ENCODE results near the gene PROM1.

PROM1 gene

DNA sequence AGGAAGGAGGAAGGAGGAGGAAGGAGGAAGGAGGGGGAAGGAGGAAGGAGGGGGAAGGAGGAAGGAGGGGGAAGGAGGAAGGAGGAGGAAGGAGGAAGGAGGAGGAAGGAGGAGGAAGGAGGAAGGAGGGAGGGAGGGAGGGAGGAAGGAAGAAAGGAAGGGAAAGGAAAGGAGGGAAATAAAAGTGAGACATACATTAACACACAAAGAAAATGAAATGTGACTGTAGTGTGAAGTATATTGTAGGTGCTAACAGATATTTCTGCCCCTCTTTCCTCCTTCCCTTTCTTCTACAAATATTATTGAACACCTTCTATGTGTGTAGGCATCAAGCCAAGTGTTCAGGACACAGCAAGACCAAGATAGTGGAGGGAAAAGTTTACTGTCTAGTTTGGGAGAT, 26.4 kb upstream of the PROM1 start:
- no peak for DNase-seq (ENCODE audit: low read depth, low spot score)
- no peak overlapping the region for H3K27ac ChIP-seq

DNA sequence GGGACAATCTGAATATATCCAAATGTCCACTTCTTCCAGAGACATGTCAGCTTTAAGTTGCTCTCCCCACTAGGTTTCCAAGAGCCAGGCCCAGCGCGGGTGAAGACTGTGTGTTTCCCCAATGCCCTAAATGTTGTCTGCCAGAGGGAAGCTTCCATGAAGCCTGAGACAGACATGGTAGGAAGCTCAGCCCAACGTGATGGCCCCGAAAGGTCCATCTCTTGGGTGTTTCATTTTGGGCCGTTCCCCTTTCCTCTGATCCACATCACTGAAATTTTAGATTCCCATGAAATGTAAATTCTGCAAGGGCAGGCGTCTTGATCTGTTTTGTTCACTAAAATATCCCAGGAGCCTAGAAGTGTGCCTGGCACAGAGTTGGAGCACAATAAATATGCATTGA, 25.4 kb upstream of the PROM1 start:
- no peak for DNase-seq (ENCODE audit: low read depth, low spot score)
- H3K27ac ChIP-seq: no peak overlapping the region

DNA sequence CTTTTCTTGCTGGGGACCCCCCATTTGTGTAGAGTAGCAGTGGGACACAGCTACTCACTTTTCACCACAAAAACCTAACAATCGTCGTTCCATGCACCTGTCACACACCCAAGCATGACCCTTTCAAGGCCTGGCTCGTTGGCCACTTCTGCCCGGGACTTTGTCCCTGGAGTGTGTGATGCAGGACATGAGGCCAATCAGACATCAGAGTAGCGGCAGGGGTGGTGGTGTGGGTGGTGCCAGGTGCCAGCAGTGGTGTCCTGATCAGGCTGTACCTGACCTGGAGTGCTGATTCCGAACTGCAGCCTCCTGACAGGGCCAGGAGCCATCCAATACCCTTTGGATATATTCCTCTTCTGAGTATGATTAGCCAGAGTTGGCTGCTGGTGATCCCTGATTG, 23.1 kb upstream of the PROM1 start:
- H3K27ac ChIP-seq: no peak overlapping the region
- no peak for DNase-seq (ENCODE audit: low read depth, low spot score)

DNA sequence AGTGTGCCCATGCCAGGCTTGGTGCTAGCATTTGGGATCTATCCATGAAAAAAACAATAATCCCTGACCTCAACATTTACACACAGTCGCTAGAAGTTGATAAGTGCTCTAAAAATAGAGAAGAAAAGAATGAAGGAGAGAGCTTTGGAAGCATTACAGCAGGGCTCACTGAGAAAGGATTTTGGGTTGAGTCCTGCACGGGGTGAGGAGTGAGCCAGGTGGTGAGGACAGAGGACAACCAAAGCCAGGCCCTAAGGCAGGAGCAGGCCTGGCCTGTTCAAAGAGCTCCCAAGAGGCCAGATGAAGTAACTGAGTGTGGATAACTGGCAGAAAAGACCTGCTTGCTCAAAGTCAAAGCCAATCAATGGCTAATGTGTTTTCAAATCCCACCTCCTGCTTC, 20.7 kb upstream of the PROM1 start:
- no peak overlapping the region for H3K27ac ChIP-seq
- no peak for DNase-seq (ENCODE audit: low read depth, low spot score)

DNA sequence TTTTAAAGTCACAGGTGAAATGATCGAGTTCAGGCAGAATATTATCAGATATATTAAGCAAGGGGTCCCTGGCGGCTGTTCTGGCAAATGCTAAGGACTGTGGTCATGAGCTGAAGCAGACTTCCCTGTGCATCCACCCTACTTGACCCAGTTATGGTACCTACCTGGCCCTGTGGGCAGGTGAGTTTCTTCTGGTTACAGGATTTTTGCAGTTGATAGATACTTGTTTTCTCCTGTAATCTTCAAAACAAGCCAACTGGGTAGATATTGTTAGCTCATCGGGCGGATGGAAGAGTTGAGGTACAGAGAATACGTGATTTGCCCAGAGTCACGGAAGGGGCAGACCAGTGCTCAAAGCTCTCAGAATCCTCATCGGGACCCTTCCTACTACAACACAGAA, 18.5 kb upstream of the PROM1 start:
- no peak overlapping the region for H3K27ac ChIP-seq
- no peak for DNase-seq (ENCODE audit: low read depth, low spot score)

DNA sequence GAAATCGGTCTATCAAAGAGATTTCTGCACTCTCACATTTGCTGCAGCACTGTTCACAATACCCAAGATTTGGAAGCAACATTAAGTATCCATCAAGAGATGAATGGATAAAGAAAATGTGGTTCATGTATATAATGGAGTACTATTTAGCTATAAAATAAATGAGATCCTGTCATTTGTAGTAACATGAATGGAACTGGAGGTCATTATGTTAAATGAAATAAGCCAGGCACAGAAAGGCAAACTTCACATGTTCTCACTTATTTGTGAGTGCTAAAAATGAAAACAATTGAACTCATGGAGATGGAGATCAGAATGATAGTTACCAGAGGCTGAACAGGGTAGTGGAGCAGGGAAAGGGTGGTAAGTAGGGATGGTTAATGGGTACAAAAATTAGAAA, 17.0 kb upstream of the PROM1 start:
- no peak for DNase-seq (ENCODE audit: low read depth, low spot score)
- no peak overlapping the region for H3K27ac ChIP-seq

DNA sequence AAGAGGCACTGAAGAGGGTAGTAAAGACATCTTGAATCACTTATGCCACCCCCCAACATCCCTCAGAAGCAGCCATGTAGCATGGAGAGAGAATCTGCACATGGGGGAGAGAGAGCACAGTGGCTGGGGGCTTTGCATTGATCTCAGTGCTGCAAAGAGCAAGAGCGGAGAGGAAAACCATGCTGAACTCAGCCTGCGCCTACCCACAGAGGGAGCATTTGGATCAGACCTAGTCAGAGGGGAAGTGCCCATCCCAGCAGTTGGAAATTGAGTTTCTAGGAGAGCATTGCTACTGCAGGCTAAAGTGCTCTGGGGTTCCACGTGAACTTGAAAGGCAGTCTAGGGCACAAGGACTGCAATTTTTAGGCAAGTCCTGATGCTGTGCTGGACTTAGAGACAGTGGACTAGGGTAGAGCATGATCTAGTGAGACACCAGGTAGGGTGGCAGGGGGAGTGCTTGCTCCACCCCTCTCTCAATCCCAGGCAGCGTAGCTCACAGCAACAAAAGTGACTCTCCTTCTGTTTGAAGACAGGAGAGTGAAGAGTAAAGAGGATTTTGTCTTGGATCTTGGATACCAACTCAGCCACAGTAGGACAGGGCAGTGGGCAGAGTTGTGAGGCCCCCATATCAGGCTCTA, 9.0 kb upstream of the PROM1 start:
- no peak overlapping the region for H3K27ac ChIP-seq
- DNase-seq (ENCODE audit: low read depth, low spot score): no peak

DNA sequence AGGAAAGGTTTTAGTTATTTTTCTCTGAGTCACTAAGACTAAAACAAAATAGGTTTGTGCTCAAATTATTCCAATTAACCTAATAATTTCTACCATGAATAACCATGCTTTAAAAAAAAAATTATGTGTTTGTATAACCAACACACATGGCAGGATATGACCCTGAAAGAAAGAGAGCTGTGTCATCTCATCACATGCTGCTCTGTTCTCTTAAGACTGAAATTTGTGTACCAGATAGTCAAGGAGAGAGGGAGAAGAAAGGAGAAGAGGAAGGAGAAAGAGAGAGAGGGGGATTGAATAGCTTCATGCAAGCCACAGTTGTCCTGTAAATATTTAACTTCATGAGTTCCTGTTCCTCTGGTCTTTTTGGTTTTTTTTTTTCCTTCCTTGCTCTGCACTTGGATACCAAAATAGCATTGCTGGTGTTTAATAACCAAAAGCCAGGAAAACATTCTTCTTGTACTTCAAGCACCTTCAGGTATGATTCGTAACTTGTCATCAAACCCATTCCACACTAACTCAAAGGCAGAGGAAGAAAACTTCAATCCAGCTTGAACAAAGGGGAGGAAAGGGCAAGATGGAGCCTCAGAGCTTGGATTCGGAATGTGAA, 6.4 kb upstream of the PROM1 start:
- no peak for DNase-seq (ENCODE audit: low read depth, low spot score)
- H3K27ac ChIP-seq: no peak overlapping the region

DNA sequence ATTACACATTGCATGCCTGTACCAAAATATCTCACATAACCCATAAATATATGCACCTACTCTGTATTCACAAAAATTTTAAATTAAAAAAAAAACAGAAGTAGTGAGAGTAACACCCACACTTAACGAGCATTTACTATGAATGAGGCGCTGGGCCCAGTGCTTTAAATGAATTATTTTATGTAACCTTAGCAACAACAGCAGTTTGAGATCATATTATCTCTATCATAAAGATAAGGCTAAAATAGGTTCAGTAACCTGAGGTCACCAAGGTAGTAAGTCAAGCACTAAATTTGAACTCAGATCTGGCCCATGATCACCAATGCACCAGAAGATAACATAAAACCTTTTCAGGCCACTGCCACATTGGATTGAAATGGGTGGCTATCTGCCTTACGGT, 5.3 kb upstream of the PROM1 start:
- DNase-seq (ENCODE audit: low read depth, low spot score): no peak
- H3K27ac ChIP-seq: no peak overlapping the region

DNA sequence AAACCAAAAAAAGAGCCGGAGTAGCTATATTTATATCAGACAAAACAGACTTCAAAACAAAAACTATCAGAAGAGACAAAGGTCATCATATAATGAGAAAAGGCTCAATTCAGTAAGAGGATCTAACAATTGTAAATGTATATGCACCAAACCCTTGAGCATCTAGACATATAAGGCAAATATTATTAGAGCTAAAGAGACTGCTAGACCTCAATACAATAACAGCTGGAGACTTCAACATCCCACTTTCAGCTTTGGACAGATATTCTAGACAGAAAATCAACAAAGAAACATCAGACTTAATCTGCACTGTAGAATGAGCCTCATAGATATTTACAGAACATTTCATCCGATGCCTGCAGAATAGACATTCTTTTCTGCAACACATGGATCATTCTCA, 4.8 kb upstream of the PROM1 start:
- no peak overlapping the region for H3K27ac ChIP-seq
- DNase-seq (ENCODE audit: low read depth, low spot score): no peak

DNA sequence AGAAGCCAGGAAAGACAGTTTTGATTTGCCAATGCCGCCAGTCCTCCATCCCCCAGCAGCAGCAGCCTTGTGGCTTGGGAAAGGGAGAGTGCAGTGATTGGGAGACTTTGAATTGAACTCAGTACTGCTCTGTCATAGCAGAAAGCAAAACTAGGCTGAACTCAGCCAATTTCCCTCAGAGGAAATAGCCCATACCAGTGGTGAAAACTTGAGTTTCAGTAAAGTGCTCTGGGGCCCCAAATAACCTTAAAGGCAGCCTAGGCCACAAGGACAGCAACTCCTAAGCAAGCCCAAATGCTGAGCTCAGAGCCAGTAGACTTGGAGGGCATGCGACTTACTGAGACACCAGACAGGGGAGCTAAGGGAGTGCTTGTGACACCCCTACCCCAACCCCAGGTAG, 2.0 kb upstream of the PROM1 start:
- H3K27ac ChIP-seq: no peak overlapping the region
- DNase-seq (ENCODE audit: low read depth, low spot score): no peak

DNA sequence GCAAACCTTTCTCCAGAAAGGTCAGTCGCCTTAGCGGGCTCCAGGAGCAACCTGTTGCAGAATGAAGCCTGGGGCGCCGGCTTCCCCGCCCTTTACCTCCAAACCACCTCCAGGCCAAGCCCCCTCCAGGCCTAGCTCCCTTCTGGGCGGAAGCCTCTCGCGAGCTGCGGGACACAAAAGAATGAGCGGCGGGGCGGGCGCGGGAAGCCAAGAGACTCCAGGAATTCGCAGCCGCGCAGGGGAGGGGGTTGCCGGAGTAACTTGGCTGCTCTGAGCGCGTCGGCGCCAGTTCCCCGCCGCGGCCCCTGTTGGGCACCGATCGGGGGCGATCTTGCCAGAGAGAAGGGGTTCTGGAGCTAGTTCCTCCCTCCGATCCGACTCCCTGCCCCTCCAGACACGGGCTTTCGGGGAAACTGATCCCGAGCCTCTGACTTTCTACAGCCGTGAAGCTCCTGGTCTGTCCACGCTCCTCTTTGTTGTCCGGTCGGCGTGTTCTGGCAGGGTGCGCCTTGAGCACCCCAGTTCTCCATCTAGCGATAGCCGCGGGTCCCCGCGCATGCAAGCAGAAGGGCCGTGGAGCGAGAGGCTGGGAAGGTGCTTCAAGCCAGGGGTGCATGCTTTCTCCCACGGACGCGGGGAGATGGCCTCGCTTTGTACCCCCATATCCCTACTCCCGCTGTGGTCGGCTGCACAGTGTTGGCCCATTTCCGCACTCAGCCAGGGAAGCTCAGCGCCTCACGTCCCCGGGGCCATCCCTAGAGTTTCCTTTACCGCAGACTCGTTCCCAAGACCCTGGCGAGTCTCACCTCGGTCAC, 1.2 kb downstream of the PROM1 start:
- DNase-seq (ENCODE audit: low read depth, low spot score): no peak

DNA sequence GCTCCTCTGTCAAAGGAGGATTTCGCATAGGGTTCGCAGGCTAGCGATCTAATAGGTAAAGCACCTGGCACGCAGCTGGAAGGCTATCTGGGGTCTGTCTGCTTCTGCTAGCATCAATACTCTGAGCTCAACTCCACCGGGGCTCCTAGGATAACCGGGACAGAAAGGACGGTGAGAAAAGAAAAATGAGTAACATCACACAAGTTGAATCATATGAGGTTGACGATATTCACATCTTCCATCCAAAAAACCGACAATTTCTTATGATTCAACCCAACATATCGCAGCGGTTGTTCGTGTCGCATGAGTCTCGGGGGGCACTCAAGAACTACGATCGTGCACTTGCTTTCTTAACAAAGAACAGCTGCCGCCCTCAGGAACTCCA, 1.8 kb downstream of the PROM1 start:
- no peak for DNase-seq (ENCODE audit: low read depth, low spot score)
- no peak overlapping the region for H3K27ac ChIP-seq

More for the DNA sequence above, 1.2 kb downstream of the PROM1 start:
- H3K27ac ChIP-seq: no peak overlapping the region

DNA sequence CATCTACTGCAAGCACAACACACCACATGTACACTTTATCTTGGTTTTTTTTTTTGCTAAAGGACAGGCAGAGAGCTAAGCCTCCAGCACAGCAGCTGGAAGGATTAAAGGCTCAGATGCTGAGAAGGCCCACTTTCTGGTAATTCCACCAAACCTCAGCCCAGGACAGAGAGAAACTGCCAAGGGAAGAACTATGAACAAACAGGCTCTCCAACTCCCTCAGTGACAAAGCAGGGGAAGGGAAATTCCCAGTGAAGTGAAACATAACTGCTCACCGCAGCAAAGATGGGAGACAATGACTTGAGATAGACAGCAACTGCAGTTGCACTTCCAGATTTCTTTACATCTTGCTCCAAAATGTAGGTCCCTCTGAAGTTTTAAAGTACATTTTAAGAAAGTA, 4.8 kb downstream of the PROM1 start:
- no peak overlapping the region for H3K27ac ChIP-seq
- no peak for DNase-seq (ENCODE audit: low read depth, low spot score)

DNA sequence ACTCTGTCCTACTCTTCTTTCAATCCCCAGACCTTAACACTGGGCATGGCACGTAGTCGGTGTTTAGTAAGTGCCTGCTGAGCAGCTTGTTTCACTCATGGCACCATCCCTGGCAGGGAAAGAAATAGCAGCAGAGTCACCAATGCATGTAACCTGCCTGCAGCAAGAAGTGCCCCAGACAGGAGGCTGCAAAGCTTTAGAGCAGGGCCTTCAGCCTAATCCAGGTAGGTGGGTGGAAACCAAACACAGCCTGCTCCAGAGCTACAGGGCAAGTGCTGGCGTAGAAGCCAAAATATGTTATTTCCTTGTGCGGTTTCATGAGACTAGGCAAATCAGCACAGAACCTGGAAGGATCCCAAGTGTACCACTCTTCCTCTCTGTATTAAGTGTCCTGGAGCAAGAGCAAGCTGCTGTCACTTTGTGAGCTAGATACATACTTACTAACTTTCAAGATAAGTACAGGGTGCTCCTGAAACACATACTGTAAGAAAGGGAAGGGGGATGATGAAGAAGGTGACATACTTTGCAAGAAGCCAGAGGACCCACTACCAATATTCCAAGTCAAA, 5.5 kb downstream of the PROM1 start:
- no peak for DNase-seq (ENCODE audit: low read depth, low spot score)
- H3K27ac ChIP-seq: no peak overlapping the region

DNA sequence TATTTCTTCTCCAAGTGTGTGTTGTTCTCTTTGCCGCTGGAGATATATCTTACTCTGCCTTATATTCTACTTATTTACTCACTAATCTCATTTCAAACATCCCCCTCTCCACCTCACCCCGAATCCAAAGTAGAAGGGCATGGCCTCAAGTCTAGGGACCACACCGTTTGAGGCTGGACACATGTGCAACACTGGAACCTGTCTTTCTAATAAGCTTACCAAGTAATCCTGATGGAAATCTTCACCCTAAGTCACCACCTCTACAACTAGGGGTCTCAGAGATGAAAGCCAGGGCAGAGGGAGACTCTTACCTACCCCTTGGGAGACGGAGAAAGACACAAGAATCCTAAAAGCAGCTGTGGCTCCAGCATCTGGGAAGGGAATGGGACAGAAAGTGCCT, 6.0 kb downstream of the PROM1 start:
- no peak overlapping the region for H3K27ac ChIP-seq
- no peak for DNase-seq (ENCODE audit: low read depth, low spot score)

DNA sequence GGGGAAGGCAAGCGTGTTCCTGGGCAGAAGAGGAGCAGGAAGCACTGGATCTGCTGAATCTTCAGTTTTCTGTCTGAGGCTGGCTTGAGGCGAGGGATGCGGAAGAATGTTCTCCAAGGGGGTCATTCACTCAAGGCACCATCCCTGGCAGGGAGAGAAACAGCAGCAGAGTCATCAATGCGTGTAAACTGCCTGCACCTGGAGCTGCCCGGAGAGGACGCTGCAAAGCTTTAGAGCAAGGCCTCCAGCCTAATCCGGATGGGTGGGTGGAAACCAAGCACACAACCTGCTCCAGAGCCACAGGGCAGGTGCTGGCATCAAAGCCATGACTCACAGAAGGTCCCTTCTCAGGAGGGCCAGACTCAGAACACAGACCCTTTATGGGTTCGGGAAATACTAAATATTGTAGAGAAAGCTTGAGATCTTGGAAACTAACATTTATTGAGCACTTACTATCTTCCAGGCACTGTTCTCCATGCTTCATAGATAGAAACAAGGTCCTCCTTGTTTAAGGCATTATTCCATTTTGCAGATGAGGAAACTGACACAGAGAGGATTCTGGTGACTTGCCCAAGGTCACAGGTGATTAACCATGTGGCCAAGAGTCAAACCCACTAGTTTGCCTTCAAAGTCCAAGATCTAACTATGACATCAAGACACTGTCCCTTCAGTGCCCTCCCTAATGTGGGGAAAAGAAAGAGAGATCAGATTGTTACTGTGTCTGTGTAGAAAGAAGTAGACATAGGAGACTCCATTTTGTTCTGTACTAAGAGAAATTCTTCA, 7.7 kb downstream of the PROM1 start:
- no peak for DNase-seq (ENCODE audit: low read depth, low spot score)
- no peak overlapping the region for H3K27ac ChIP-seq

DNA sequence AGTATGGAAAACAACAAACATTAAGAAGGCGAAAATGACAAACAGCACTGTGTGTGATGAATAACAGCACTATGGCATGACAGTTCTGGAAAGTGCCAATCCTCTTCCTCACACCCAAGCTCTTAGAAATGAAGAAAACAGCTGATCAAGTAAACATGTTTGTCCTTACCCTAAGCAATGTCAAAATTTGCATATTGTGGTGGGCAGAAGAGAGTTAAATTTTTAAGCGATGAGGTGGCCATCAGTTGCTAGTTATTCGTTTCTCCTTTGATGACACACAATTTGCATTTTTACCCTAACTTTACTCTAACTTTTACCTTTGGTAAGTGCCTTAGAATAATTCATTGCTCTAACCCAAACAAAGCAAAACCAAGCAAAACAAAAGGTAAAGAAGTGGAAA, 8.8 kb downstream of the PROM1 start:
- H3K27ac ChIP-seq: no peak overlapping the region
- no peak for DNase-seq (ENCODE audit: low read depth, low spot score)

DNA sequence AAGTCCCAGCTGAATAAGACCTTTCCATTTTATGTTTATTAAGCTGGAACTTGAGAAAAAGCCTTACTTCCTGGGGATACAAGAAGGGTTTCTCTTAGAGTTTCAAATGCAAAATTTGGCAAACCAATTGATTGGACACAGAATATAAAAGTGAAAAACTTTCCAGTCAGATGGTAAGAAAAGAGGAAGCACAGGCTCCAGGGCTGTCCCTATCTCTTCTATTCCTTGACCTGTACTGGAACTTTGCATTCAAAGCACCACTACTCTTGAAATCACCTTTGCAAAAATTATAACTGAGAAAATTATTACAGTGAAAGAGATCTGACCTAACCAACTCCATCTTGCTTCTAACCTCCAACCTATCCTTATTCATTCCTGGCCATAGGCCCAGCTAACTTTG, 11.7 kb downstream of the PROM1 start:
- DNase-seq (ENCODE audit: low read depth, low spot score): no peak
- no peak overlapping the region for H3K27ac ChIP-seq

DNA sequence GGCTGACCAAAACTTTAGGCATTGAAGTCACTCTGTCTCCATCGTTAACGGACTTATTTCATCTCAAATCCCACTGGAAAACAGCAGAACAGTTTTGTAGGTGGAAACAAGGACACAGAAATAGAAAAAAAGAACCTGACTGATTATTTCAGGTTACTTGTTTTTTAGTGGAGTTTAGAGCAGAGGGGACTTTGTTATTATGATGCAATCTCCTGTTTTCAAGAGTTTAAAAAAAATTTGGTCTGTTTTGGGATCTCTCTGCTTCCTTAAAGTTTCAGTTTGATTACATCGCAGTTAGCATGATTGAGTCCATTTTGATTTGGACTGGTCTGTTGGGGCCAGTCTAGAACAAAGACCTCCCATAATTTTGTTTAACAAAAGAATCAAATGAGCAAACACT, 13.6 kb downstream of the PROM1 start:
- DNase-seq (ENCODE audit: low read depth, low spot score): no peak
- no peak overlapping the region for H3K27ac ChIP-seq

DNA sequence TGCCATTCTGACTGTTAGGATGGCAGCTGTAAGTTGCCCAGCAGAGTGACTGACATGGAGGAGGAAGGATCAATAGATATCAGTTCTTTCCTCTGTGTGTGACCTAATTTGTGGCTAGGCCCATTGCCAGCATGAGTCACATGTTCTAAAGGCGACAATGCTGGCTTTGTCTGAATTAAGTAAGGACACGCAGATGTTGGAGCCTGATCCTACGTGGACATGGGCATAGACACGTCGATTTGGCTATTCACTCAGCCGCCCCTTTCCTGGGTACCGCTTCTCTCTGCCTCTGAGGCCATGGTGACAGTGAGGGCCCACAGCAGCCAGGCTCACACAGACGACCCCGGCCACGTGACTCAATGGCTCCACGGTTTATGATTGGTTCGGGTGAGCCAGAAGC, 16.3 kb downstream of the PROM1 start:
- no peak for DNase-seq (ENCODE audit: low read depth, low spot score)
- no peak overlapping the region for H3K27ac ChIP-seq

Data from epithelial cell of prostate (primary cell).